PC-3 (cell line): ENCODE data around the gene TTC39A. TPM values are rescaled to one million over a fixed set of nuclear protein-coding genes. Genes with fewer than 3 reads are reported as not detected.

Experiments
- ATAC-seq: fragments of 200-7000 bp; cut with Tn5 transposase; 2 replicates; pipeline ENCODE4 v1.9.1; 2020; ENCODE audit warnings: mild to moderate bottlenecking, moderate library complexity
- BruUV-seq: library from RNA; stranded (reverse); fragments of 400-500 nt; replicated peaks from 2 replicates; lab custom pipeline; 2021; lab: Mats Ljungman, UMichigan
- CTCF ChIA-PET: fragments of 300-600 bp; sonication (Branson Sonifier 250); formaldehyde crosslinking; loops from one replicate; lab custom pipeline; 2022; ENCODE audit warnings: antibody characterized with exemption; lab: Charles Lee
- POLR2A ChIA-PET: fragments of 300-600 bp; sonication (Branson Sonifier 250); formaldehyde crosslinking; loops from one replicate; lab custom pipeline; 2022; ENCODE audit warnings: antibody characterized with exemption; ENCODE audit not compliant: unreplicated experiment; lab: Charles Lee
- DNase-seq: peaks from one replicate; pipeline ENCODE4 v3.0.0-alpha.2; 2015
- H2AFZ ChIP-seq: fragments of 300-600 bp; sonication (generic); 2 replicates; pipeline ENCODE4 v1.6.0; 2016; ENCODE audit warnings: antibody characterized with exemption, low read length
- H3F3A ChIP-seq: fragments of 300-600 bp; sonication (generic); one replicate; pipeline ENCODE4 v1.6.0; 2017; ENCODE audit warnings: antibody characterized with exemption, low read length, control low read depth, mild to moderate bottlenecking; ENCODE audit not compliant: unreplicated experiment
- H3K27ac ChIP-seq: fragments of 300-600 bp; sonication (generic); 2 replicates; pipeline ENCODE4 v1.5.1; 2016; ENCODE audit warnings: mild to moderate bottlenecking, low read length
- H3K27me3 ChIP-seq: fragments of 300-600 bp; sonication (generic); 2 replicates; pipeline ENCODE4 v1.6.1; 2016; ENCODE audit warnings: low read length, mixed read lengths
- H3K36me3 ChIP-seq: fragments of 300-600 bp; sonication (generic); 2 replicates; pipeline ENCODE4 v1.6.1; 2016; ENCODE audit warnings: low read depth, mixed run types, low read length, mixed read lengths
- H3K4me1 ChIP-seq: fragments of 300-600 bp; sonication (generic); 2 replicates; pipeline ENCODE4 v1.5.1; 2016; ENCODE audit warnings: low read length; ENCODE audit not compliant: insufficient read depth
- H3K4me2 ChIP-seq: fragments of 300-600 bp; sonication (generic); 2 replicates; pipeline ENCODE4 v1.6.0; 2016; ENCODE audit warnings: low read length
- H3K4me3 ChIP-seq: fragments of 300-600 bp; sonication (generic); 2 replicates; pipeline ENCODE4 v1.5.1; 2016; ENCODE audit warnings: mild to moderate bottlenecking, low read length, mixed read lengths
- H3K79me2 ChIP-seq: fragments of 300-600 bp; sonication (generic); 2 replicates; pipeline ENCODE4 v1.6.1; 2017; ENCODE audit warnings: low read length, mixed read lengths
- H3K9ac ChIP-seq: fragments of 300-600 bp; sonication (generic); 2 replicates; pipeline ENCODE4 v1.6.0; 2016; ENCODE audit warnings: mild to moderate bottlenecking, low read length
- H3K9me2 ChIP-seq: fragments of 300-600 bp; sonication (generic); replicated peaks from 2 replicates; pipeline ENCODE4 v1.6.1; 2016; ENCODE audit warnings: mixed run types, low read length, mixed read lengths
- H3K9me3 ChIP-seq: fragments of 300-600 bp; sonication (generic); 2 replicates; pipeline ENCODE4 v1.6.1; 2016; ENCODE audit warnings: low read length, mixed read lengths
- H4K20me1 ChIP-seq: fragments of 300-600 bp; sonication (generic); 2 replicates; pipeline ENCODE4 v1.6.1; 2016; ENCODE audit warnings: low read length, mixed read lengths
- CTCF ChIP-seq: fragments of 300-600 bp; sonication (generic); conservative IDR thresholded peaks from 2 replicates; pipeline ENCODE4 v1.5.1; 2017; ENCODE audit warnings: antibody characterized with exemption, low read depth, mild to moderate bottlenecking, low read length
- EZH2 ChIP-seq: fragments of 300-600 bp; sonication (generic); IDR thresholded peaks from one replicate; pipeline ENCODE4 v1.6.1; 2017; ENCODE audit warnings: antibody characterized with exemption, mild to moderate bottlenecking, low read length; ENCODE audit not compliant: unreplicated experiment
- EZH2phosphoT487 ChIP-seq: fragments of 300-600 bp; sonication (generic); IDR thresholded peaks from 2 replicates; pipeline ENCODE4 v1.6.1; 2018; ENCODE audit warnings: mild to moderate bottlenecking, antibody characterized with exemption, low read length, borderline replicate concordance
- intact Hi-C: fragments of 100-400 bp; cut with micrococcal nuclease; formaldehyde crosslinking; loops from 2 replicates; pipeline ENCODE4 v1.9.0; 2023
- total RNA-seq: library from RNA; depleted of rRNA; stranded (reverse); fragments of >200 nt; gene quantifications from 2 replicates; pipeline ENCODE4 v1.2.3, GENCODE V29; 2014

Gene TTC39A
- total RNA-seq, 1 experiment from 2014 or later = 11.1 TPM

- H3K27me3 ChIP-seq = no peaks in the 10 kb centered on the region
- no peak overlapping the region for H3K9ac ChIP-seq
- POLR2A ChIA-PET = interaction anchor here (0.6 kb wide), 1 partner anchor 209 kb away, joined by 4 read pairs; no protein-coding TSS in a partner anchor
- TF ChIP-seq CTCF = no peak
- no peak for TF ChIP-seq EZH2phosphoT487
- no peak for TF ChIP-seq EZH2
- peak overlapping the region; percentile 84 for H3K4me2 ChIP-seq
- no peaks in the 10 kb centered on the region for H4K20me1 ChIP-seq
- no peaks in the 10 kb centered on the region for H3K79me2 ChIP-seq
- no peaks in the 10 kb centered on the region for H3K9me3 ChIP-seq
- CTCF ChIA-PET = no interaction called here
- no peaks in the 10 kb centered on the region for H3K36me3 ChIP-seq
- H3K9me2 ChIP-seq = no peaks in the 10 kb centered on the region
- H3K4me3 ChIP-seq = peak overlapping the region; percentile 65; the same call in 1 of the 2 replicates
- H2AFZ ChIP-seq = peak overlapping the region; percentile 92
- no TSS peak for BruUV-seq
- intact Hi-C loops = no loop called here
- no peak overlapping the region for H3K27ac ChIP-seq
- no peaks in the 10 kb centered on the region for H3F3A ChIP-seq
- H3K4me1 ChIP-seq = no peaks in the 10 kb centered on the region
- ATAC-seq = no peak
- DNase-seq = no peak
These were observed 13.9 kb upstream of the TTC39A start for GRCh38 chr1:51344276-51344601.

GRCh38 chr1:51343624-51344023, 13.3 kb upstream of the TTC39A start:
- Histone ChIP-seq H3K27ac (no peak overlapping the region), H3K27me3 (no peaks in the 10 kb centered on the region), H3K4me2 (no peak overlapping the region), H3K9ac (no peak overlapping the region), H3K9me3 (no peaks in the 10 kb centered on the region), H3K4me3 (no peak overlapping the region), H3K79me2 (no peaks in the 10 kb centered on the region), H3F3A (no peaks in the 10 kb centered on the region), H3K36me3 (no peaks in the 10 kb centered on the region), H4K20me1 (no peaks in the 10 kb centered on the region), H2AFZ (no peak overlapping the region), H3K4me1 (no peaks in the 10 kb centered on the region), H3K9me2 (no peaks in the 10 kb centered on the region)
- DNase-seq = no peak
- ChIA-PET POLR2A (no interaction called here), CTCF (no interaction called here)
- intact Hi-C loops = no loop called here
- no TSS peak for BruUV-seq
- ATAC-seq = no peak
- TF ChIP-seq EZH2phosphoT487 = no peak
- no peak for TF ChIP-seq CTCF
- TF ChIP-seq EZH2 = no peak

- no peak for DNase-seq
- no peaks in the 10 kb centered on the region for H3K9me3 ChIP-seq
- H2AFZ ChIP-seq = no peak overlapping the region
- intact Hi-C loops = no loop called here
- TF ChIP-seq EZH2phosphoT487 (no peak), CTCF (no peak), EZH2 (no peak)
- no peaks in the 10 kb centered on the region for H3K9me2 ChIP-seq
- H3K79me2 ChIP-seq = no peaks in the 10 kb centered on the region
- no TSS peak for BruUV-seq
- H3K36me3 ChIP-seq = no peaks in the 10 kb centered on the region
- POLR2A ChIA-PET = no interaction called here
- H3K27ac ChIP-seq = no peak overlapping the region
- no peaks in the 10 kb centered on the region for H4K20me1 ChIP-seq
- H3K4me1 ChIP-seq = no peaks in the 10 kb centered on the region
- H3K4me3 ChIP-seq = no peak overlapping the region
- CTCF ChIA-PET = no interaction called here
- no peak overlapping the region for H3K4me2 ChIP-seq
- H3K27me3 ChIP-seq = no peaks in the 10 kb centered on the region
- H3F3A ChIP-seq = peaks cover 3% of the 10 kb centered on the region
- no peak overlapping the region for H3K9ac ChIP-seq
- no peak for ATAC-seq
These were observed 12.3 kb upstream of the TTC39A start for GRCh38 chr1:51342591-51343206.
